ENCODE data around the gene KIRREL1.

KIRREL1 gene

GRCh38 chr1:158008630-158009029 lies 15.2 kb downstream of the KIRREL1 start:
- Histone ChIP-seq H3K4me1 (ENCODE audit: insufficient read depth, low read length) (peaks cover 59% of the 10 kb centered on the region), H3K27me3 (ENCODE audit: insufficient read depth, low read length) (no peaks in the 10 kb centered on the region), H3K4me3 (ENCODE audit: low read length) (no peak overlapping the region), H3K9me3 (ENCODE audit: insufficient read depth, low read depth, low read length) (no peaks in the 10 kb centered on the region), H3K9ac (ENCODE audit: low read depth, low read length) (no peak overlapping the region), H3K27ac (ENCODE audit: low read length) (no peak overlapping the region), H3K36me3 (ENCODE audit: insufficient read depth, low read depth, low read length) (no peaks in the 10 kb centered on the region; the same call in 1 of the 2 replicates)

DNA sequence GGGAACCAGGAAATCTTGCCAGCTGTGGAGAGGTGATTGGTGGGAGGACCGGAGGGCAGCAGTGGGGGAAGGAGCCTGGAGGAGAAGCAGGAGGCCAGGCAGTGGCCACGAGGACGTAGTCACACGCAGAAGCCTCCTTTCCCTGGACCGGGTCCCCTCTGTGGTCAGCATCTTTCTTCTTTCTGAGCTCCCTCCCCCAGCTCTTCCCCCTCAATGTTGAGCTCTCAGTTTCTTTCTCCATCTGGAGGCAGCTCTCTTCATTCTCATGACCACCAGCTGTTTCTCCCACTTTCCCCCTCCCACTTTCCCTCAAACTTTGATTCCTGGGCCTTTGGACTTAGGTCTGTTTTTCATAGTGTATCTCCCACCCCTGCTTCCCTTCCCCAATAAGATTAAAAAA lies 18.3 kb downstream of the KIRREL1 start:
- peaks cover 72% of the 10 kb centered on the region for H3K4me1 ChIP-seq (ENCODE audit: insufficient read depth, low read length)
- no peak overlapping the region for H3K27ac ChIP-seq (ENCODE audit: low read length)
- peak overlapping the region; percentile 58; the same call in 1 of the 2 replicates for H3K9ac ChIP-seq (ENCODE audit: low read depth, low read length)
- no peaks in the 10 kb centered on the region for H3K9me3 ChIP-seq (ENCODE audit: insufficient read depth, low read depth, low read length)
- no peaks in the 10 kb centered on the region for H3K36me3 ChIP-seq (ENCODE audit: insufficient read depth, low read depth, low read length)
- no peaks in the 10 kb centered on the region for H3K27me3 ChIP-seq (ENCODE audit: insufficient read depth, low read length)
- H3K4me3 ChIP-seq (ENCODE audit: low read length) = no peak overlapping the region

GRCh38 chr1:158013840-158014730 lies 20.6 kb downstream of the KIRREL1 start:
- H3K4me3 ChIP-seq (ENCODE audit: low read length) = peak overlapping the region; percentile 37; the same call in 1 of the 2 replicates
- H3K9ac ChIP-seq (ENCODE audit: low read depth, low read length) = no peak overlapping the region; the same call in 1 of the 2 replicates
- no peak overlapping the region for H3K27ac ChIP-seq (ENCODE audit: low read length)
- no peaks in the 10 kb centered on the region for H3K9me3 ChIP-seq (ENCODE audit: insufficient read depth, low read depth, low read length)
- H3K27me3 ChIP-seq (ENCODE audit: insufficient read depth, low read length) = no peaks in the 10 kb centered on the region
- H3K36me3 ChIP-seq (ENCODE audit: insufficient read depth, low read depth, low read length) = no peaks in the 10 kb centered on the region
- H3K4me1 ChIP-seq (ENCODE audit: insufficient read depth, low read length) = peaks cover 70% of the 10 kb centered on the region

DNA sequence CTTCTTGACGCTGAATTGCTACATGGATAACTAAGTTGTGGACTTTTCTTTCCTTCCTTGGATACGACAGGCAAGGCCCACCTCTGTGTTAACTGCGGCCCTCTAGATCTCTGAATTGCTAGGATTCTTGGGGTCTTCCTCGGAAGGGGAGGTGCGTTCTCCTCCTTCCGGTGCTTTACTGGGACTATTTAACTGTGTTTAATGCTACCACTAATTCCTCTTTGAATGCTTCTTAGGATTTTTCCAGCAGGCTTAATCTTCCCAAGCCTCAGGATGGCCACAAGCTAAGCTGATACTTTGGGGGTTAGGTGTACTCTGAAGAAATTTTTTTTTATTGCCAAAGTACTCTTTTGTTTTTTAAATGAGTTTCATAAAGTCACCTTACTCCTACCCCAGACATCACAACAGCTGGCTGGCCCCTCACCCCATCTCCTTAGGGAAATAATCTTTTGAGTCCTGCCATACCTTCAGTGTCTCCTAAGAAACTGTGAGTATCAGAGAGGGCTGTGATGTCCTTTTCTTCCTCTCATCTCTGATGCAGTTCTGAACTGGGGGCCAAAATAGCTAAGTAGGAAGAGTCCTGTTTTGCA lies 21.4 kb downstream of the KIRREL1 start:
- no peaks in the 10 kb centered on the region for H3K27me3 ChIP-seq (ENCODE audit: insufficient read depth, low read length)
- H3K9me3 ChIP-seq (ENCODE audit: insufficient read depth, low read depth, low read length) = no peaks in the 10 kb centered on the region
- H3K27ac ChIP-seq (ENCODE audit: low read length) = peak overlapping the region; percentile 28
- no peak overlapping the region for H3K4me3 ChIP-seq (ENCODE audit: low read length)
- H3K36me3 ChIP-seq (ENCODE audit: insufficient read depth, low read depth, low read length) = no peaks in the 10 kb centered on the region
- H3K9ac ChIP-seq (ENCODE audit: low read depth, low read length) = peak overlapping the region; percentile 23; the same call in 1 of the 2 replicates
- H3K4me1 ChIP-seq (ENCODE audit: insufficient read depth, low read length) = peaks cover 69% of the 10 kb centered on the region

GRCh38 chr1:158016651-158017335 lies 23.3 kb downstream of the KIRREL1 start:
- Histone ChIP-seq H3K27ac (ENCODE audit: low read length) (no peak overlapping the region), H3K27me3 (ENCODE audit: insufficient read depth, low read length) (no peaks in the 10 kb centered on the region), H3K9me3 (ENCODE audit: insufficient read depth, low read depth, low read length) (no peaks in the 10 kb centered on the region), H3K4me1 (ENCODE audit: insufficient read depth, low read length) (peaks cover 67% of the 10 kb centered on the region), H3K9ac (ENCODE audit: low read depth, low read length) (no peak overlapping the region), H3K36me3 (ENCODE audit: insufficient read depth, low read depth, low read length) (no peaks in the 10 kb centered on the region), H3K4me3 (ENCODE audit: low read length) (no peak overlapping the region)

DNA sequence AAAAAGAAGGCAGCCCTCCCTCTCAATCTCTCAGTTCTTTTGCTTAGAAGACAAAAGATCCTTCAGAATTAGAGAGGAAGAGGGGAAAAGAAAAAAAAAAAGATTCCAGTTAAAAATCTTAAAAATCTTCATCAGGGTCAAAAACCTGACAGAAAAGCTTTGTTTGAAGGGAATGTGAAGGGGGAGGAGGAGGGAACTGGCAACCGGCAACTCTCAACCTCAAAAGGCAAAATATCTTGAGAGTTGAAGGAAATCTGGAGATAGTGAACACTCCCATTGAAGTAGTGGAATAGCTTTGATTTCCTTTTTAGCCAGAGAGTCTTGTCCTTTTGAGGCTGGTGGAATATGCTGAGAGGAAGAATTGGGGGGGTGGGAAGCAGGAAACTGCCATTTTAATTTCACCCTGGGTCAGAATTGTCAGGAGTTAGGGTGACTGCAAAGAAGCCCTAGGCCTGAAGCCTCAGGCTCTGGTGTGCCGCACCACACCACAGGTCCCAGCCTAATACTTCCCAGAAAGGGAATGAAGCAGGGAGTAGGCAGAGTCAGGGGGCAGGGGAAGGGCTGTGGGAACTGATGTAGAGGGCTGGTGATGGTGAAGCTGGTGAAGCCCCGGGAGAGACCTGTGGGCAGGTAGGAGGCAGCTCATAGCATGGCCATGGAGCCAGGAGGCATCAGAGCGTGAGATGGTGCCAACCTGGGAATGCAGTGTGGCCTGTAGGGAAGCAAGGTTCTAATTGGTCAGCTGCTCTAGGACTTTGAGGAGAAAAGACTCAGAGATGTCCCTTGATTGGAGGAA lies 24.6 kb downstream of the KIRREL1 start:
- H3K36me3 ChIP-seq (ENCODE audit: insufficient read depth, low read depth, low read length) = no peaks in the 10 kb centered on the region
- no peaks in the 10 kb centered on the region for H3K27me3 ChIP-seq (ENCODE audit: insufficient read depth, low read length)
- peak overlapping the region; percentile 33; the same call in 1 of the 2 replicates for H3K9ac ChIP-seq (ENCODE audit: low read depth, low read length)
- no peak overlapping the region for H3K4me3 ChIP-seq (ENCODE audit: low read length)
- H3K4me1 ChIP-seq (ENCODE audit: insufficient read depth, low read length) = peaks cover 71% of the 10 kb centered on the region
- H3K27ac ChIP-seq (ENCODE audit: low read length) = no peak overlapping the region
- no peaks in the 10 kb centered on the region for H3K9me3 ChIP-seq (ENCODE audit: insufficient read depth, low read depth, low read length)

GRCh38 chr1:158019171-158019868 lies 25.9 kb downstream of the KIRREL1 start:
- Histone ChIP-seq H3K36me3 (ENCODE audit: insufficient read depth, low read depth, low read length) (no peaks in the 10 kb centered on the region), H3K4me1 (ENCODE audit: insufficient read depth, low read length) (peaks cover 64% of the 10 kb centered on the region), H3K27ac (ENCODE audit: low read length) (peak overlapping the region; percentile 90), H3K27me3 (ENCODE audit: insufficient read depth, low read length) (no peaks in the 10 kb centered on the region), H3K4me3 (ENCODE audit: low read length) (peak overlapping the region; percentile 30; the same call in 1 of the 2 replicates), H3K9me3 (ENCODE audit: insufficient read depth, low read depth, low read length) (no peaks in the 10 kb centered on the region), H3K9ac (ENCODE audit: low read depth, low read length) (peak overlapping the region; percentile 76; the same call in 1 of the 2 replicates)

DNA sequence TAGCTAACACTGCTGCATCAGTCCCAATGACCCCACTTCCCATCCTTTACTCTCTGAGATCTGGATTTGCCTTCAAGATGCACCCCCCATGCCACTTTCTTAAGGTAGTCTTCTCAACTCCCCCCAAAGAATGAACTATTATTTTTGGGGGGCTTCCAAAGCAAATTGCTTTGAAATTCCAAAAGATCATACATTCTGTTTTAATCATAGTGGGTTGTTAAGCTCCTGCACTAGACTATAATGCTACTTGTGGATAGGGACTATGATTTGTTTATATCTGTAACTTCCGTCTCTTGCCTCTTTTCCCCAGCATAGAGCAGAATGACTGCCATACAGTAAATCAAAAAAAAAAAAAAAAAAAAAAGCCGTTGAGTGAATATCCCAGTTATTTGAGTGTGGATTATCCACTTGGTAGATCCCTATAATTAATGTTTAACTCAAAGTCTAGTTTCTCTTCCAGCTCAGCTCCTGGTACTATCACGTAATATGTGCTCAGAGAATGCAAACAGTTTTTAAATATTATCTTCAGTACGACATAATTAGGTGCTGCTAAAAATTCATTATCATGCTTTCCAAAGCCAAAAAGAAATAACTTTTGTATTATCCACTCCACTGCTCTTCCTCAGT lies 26.9 kb downstream of the KIRREL1 start:
- no peaks in the 10 kb centered on the region for H3K27me3 ChIP-seq (ENCODE audit: insufficient read depth, low read length)
- no peaks in the 10 kb centered on the region for H3K9me3 ChIP-seq (ENCODE audit: insufficient read depth, low read depth, low read length)
- no peaks in the 10 kb centered on the region for H3K36me3 ChIP-seq (ENCODE audit: insufficient read depth, low read depth, low read length)
- peak overlapping the region; percentile 76; the same call in 1 of the 2 replicates for H3K9ac ChIP-seq (ENCODE audit: low read depth, low read length)
- H3K4me3 ChIP-seq (ENCODE audit: low read length) = no peak overlapping the region
- peaks cover 63% of the 10 kb centered on the region for H3K4me1 ChIP-seq (ENCODE audit: insufficient read depth, low read length)
- peak overlapping the region; percentile 90 for H3K27ac ChIP-seq (ENCODE audit: low read length)

- Histone ChIP-seq H3K4me1 (ENCODE audit: insufficient read depth, low read length) (peaks cover 62% of the 10 kb centered on the region), H3K4me3 (ENCODE audit: low read length) (no peak overlapping the region), H3K9ac (ENCODE audit: low read depth, low read length) (no peak overlapping the region), H3K27ac (ENCODE audit: low read length) (peak overlapping the region; percentile 5), H3K36me3 (ENCODE audit: insufficient read depth, low read depth, low read length) (no peaks in the 10 kb centered on the region), H3K27me3 (ENCODE audit: insufficient read depth, low read length) (no peaks in the 10 kb centered on the region), H3K9me3 (ENCODE audit: insufficient read depth, low read depth, low read length) (no peaks in the 10 kb centered on the region)
These were observed 27.6 kb downstream of the KIRREL1 start for GRCh38 chr1:158020886-158021620.

GRCh38 chr1:158021721-158022120 lies 28.3 kb downstream of the KIRREL1 start:
- H3K27ac ChIP-seq (ENCODE audit: low read length) = no peak overlapping the region

More at GRCh38 chr1:158021721-158022120, 28.3 kb downstream of the KIRREL1 start:
- Histone ChIP-seq H3K4me1 (ENCODE audit: insufficient read depth, low read length) (peaks cover 58% of the 10 kb centered on the region), H3K4me3 (ENCODE audit: low read length) (no peak overlapping the region), H3K27me3 (ENCODE audit: insufficient read depth, low read length) (no peaks in the 10 kb centered on the region), H3K9ac (ENCODE audit: low read depth, low read length) (no peak overlapping the region), H3K36me3 (ENCODE audit: insufficient read depth, low read depth, low read length) (peaks cover 1% of the 10 kb centered on the region; the same call in 1 of the 2 replicates), H3K9me3 (ENCODE audit: insufficient read depth, low read depth, low read length) (no peaks in the 10 kb centered on the region)

Measured in iPS-20b (cell line).